ENCODE results near the gene RPEL1. TPM values are rescaled to one million over a fixed set of nuclear protein-coding genes. Genes with fewer than 3 reads are reported as not detected.

Gene RPEL1
- polyA plus RNA-seq, 1 donor from 2014 or later = not detected

- H3F3A ChIP-seq (ENCODE audit: insufficient read depth, low read length, poor library complexity, severe bottlenecking) = no peaks in the 10 kb centered on the region
These were observed 46.2 kb upstream of the RPEL1 start for GRCh38 chr10:103199488-103199887.

GRCh38 chr10:103202319-103202718 lies 43.4 kb upstream of the RPEL1 start:
- Histone ChIP-seq H3K9me3 (ENCODE audit: low read length) (no peaks in the 10 kb centered on the region), H3K36me3 (ENCODE audit: insufficient read depth, low read length) (no peaks in the 10 kb centered on the region), H4K20me1 (ENCODE audit: insufficient read depth) (no peaks in the 10 kb centered on the region), H3K79me2 (replicated peaks; ENCODE audit: insufficient read depth, low read length) (no peaks in the 10 kb centered on the region), H3K27ac (ENCODE audit: low read length) (no peak overlapping the region), H3K4me3 (ENCODE audit: low read length) (no peak overlapping the region), H3K9ac (ENCODE audit: low read length) (no peak overlapping the region), H3K4me2 (ENCODE audit: low read length) (no peak overlapping the region), H3K27me3 (ENCODE audit: insufficient read depth, low read depth, low read length) (no peaks in the 10 kb centered on the region), H3K9me2 (ENCODE audit: insufficient read depth, low read length) (no peaks in the 10 kb centered on the region), H2AFZ (ENCODE audit: low read depth, low read length) (no peak overlapping the region), H3F3A (ENCODE audit: insufficient read depth, low read length, poor library complexity, severe bottlenecking) (no peaks in the 10 kb centered on the region)
- TF ChIP-seq CTCF (IDR thresholded peaks at IDR 0.05; ENCODE audit: poor library complexity, severe bottlenecking) (no peak), RAD21 (conservative IDR thresholded peaks at IDR 0.05) (no peak), REST (IDR thresholded peaks at IDR 0.05; ENCODE audit: borderline replicate concordance) (no peak), POLR2AphosphoS5 (IDR thresholded peaks at IDR 0.05) (no peak), MXI1 (conservative IDR thresholded peaks at IDR 0.05; ENCODE audit: poor library complexity, severe bottlenecking) (no peak), SMC3 (conservative IDR thresholded peaks at IDR 0.05; ENCODE audit: poor library complexity) (no peak), EP300 (conservative IDR thresholded peaks at IDR 0.05; ENCODE audit: poor library complexity, severe bottlenecking) (no peak)

More at GRCh38 chr10:103199488-103199887, 46.2 kb upstream of the RPEL1 start:
- no peak overlapping the region for H3K4me3 ChIP-seq (ENCODE audit: low read length)
- no peaks in the 10 kb centered on the region for H3K79me2 ChIP-seq (replicated peaks; ENCODE audit: insufficient read depth, low read length)
- H3K27ac ChIP-seq (ENCODE audit: low read length) = no peak overlapping the region
- no peak overlapping the region for H3K9ac ChIP-seq (ENCODE audit: low read length)
- H4K20me1 ChIP-seq (ENCODE audit: insufficient read depth) = no peaks in the 10 kb centered on the region
- no peaks in the 10 kb centered on the region for H3K36me3 ChIP-seq (ENCODE audit: insufficient read depth, low read length)
- H3K9me3 ChIP-seq (ENCODE audit: low read length) = no peaks in the 10 kb centered on the region
- no peaks in the 10 kb centered on the region for H3K9me2 ChIP-seq (ENCODE audit: insufficient read depth, low read length)
- no peaks in the 10 kb centered on the region for H3K27me3 ChIP-seq (ENCODE audit: insufficient read depth, low read depth, low read length)
- no peak overlapping the region for H3K4me2 ChIP-seq (ENCODE audit: low read length)
- TF ChIP-seq MXI1 (conservative IDR thresholded peaks at IDR 0.05; ENCODE audit: poor library complexity, severe bottlenecking) = no peak
- no peak for TF ChIP-seq EP300 (conservative IDR thresholded peaks at IDR 0.05; ENCODE audit: poor library complexity, severe bottlenecking)
- no peak for TF ChIP-seq TAF1 (IDR thresholded peaks at IDR 0.05; ENCODE audit: low read depth)
- TF ChIP-seq POLR2AphosphoS5 (IDR thresholded peaks at IDR 0.05) = no peak
- no peak for TF ChIP-seq CTCF (IDR thresholded peaks at IDR 0.05; ENCODE audit: poor library complexity, severe bottlenecking)
- TF ChIP-seq SMC3 (conservative IDR thresholded peaks at IDR 0.05; ENCODE audit: poor library complexity) = no peak
- no peak for TF ChIP-seq EZH2 (IDR thresholded peaks at IDR 0.05; ENCODE audit: borderline replicate concordance, insufficient read depth, low read length, poor library complexity, severe bottlenecking)
- TF ChIP-seq RAD21 (conservative IDR thresholded peaks at IDR 0.05) = no peak
- no peak overlapping the region for H2AFZ ChIP-seq (ENCODE audit: low read depth, low read length)
